ENCODE measurements around the gene PDZRN3.

- TF ChIP-seq CTCF (IDR thresholded peaks at IDR 0.05), result no peak
- TF ChIP-seq POLR2A (IDR thresholded peaks at IDR 0.05), result no peak
Measured at GRCh38 chr3:73538486-73538885, 86.3 kb downstream of the PDZRN3 start.
